ENCODE results near the gene FAM186B. TPM values are rescaled to one million over a fixed set of nuclear protein-coding genes. Genes with fewer than 3 reads are reported as not detected.

Gene FAM186B
- total and polyA plus RNA-seq, 9 donors = 0.11 to 1.5 (median 0.73) TPM

- H3K27ac ChIP-seq = no peak overlapping the region
- H3K4me3 ChIP-seq = no peak overlapping the region
- TF ChIP-seq EP300 (IDR thresholded peaks at IDR 0.05) = no peak
- TF ChIP-seq POLR2A (IDR thresholded peaks at IDR 0.05) = no peak
- no peak for TF ChIP-seq CTCF (IDR thresholded peaks at IDR 0.05)
- intact Hi-C loops (cut with DNase I) = no loop called here
- H3K9me3 ChIP-seq = no peaks in the 10 kb centered on the region
- no peaks in the 10 kb centered on the region for H3K27me3 ChIP-seq
- DNase-seq = no peak
- 86 to 89% (median 89%) methylated on average over 1 of the region's 1 CpG for WGBS, 3 donors
- H3K4me1 ChIP-seq (ENCODE audit: insufficient read depth) = peaks cover 11% of the 10 kb centered on the region
- no peaks in the 10 kb centered on the region for H3K36me3 ChIP-seq
These were observed 21.4 kb upstream of the FAM186B start for GRCh38 chr12:49626836-49627235.

- TF ChIP-seq CTCF (IDR thresholded peaks at IDR 0.05) = no peak
- TF ChIP-seq EP300 (IDR thresholded peaks at IDR 0.05) = no peak
- TF ChIP-seq POLR2A (IDR thresholded peaks at IDR 0.05) = no peak
- peaks cover 13% of the 10 kb centered on the region for H3K4me1 ChIP-seq (ENCODE audit: insufficient read depth)
These were observed 20.9 kb upstream of the FAM186B start for GRCh38 chr12:49626169-49626835.

GRCh38 chr12:49624921-49625577 is 19.6 kb upstream of the FAM186B start:
- WGBS, 3 donors = 18 to 31% (median 18%) methylated on average over 4 of the region's 4 CpGs
- Histone ChIP-seq H3K27me3 (no peaks in the 10 kb centered on the region), H3K4me3 (no peak overlapping the region), H3K27ac (peak overlapping the region in 1 of 2 donors; percentile 84), H3K36me3 (no peaks in the 10 kb centered on the region), H3K9me3 (no peaks in the 10 kb centered on the region), H3K4me1 (ENCODE audit: insufficient read depth) (peaks cover 13% of the 10 kb centered on the region)
- DNase-seq = peak in 1 of 5 donors; percentile 62
- TF ChIP-seq POLR2A (IDR thresholded peaks at IDR 0.05) (no peak), CTCF (IDR thresholded peaks at IDR 0.05) (no peak), EP300 (IDR thresholded peaks at IDR 0.05) (no peak)
- intact Hi-C loops (cut with DNase I) = no loop called here

More at GRCh38 chr12:49626169-49626835, 20.9 kb upstream of the FAM186B start:
- Histone ChIP-seq H3K36me3 (no peaks in the 10 kb centered on the region), H3K9me3 (no peaks in the 10 kb centered on the region), H3K27me3 (no peaks in the 10 kb centered on the region), H3K4me3 (no peak overlapping the region), H3K27ac (no peak overlapping the region)
- WGBS, 3 donors = 68 to 74% (median 72%) methylated on average over 6 of the region's 6 CpGs
- intact Hi-C loops (cut with DNase I) = no loop called here
- DNase-seq = no peak

- peak; percentile 88 to 93 (median 92) for DNase-seq
- 1 to 4% (median 2%) methylated on average over 30 to 76 of the region's 76 CpGs for WGBS, 3 donors
- Histone ChIP-seq H3K36me3 (no peaks in the 10 kb centered on the region), H3K4me1 (ENCODE audit: insufficient read depth) (peaks cover 13% of the 10 kb centered on the region), H3K9me3 (no peaks in the 10 kb centered on the region), H3K27me3 (no peaks in the 10 kb centered on the region), H3K4me3 (peak within 1 kb of the TSS; percentile 58), H3K27ac (peak within 1 kb of the TSS; percentile 84 to 94)
- TF ChIP-seq CTCF (IDR thresholded peaks at IDR 0.05) (peak; percentile 15 to 57 (median 39)), POLR2A (IDR thresholded peaks at IDR 0.05) (peak; percentile 70), EP300 (IDR thresholded peaks at IDR 0.05) (no peak)
- intact Hi-C loops (cut with DNase I) = no loop called here
These were observed 17.9 kb upstream of the FAM186B start, which contains the start of gene PRPF40B for GRCh38 chr12:49623142-49623904. Gene PRPF40B, plus strand, starts transcription at chr12:49623561. Its CDS starts 30 bp downstream, at chr12:49623591.
